ENCODE results near the gene ELF2. TPM values are rescaled to one million over a fixed set of nuclear protein-coding genes. Genes with fewer than 3 reads are reported as not detected.

Gene ELF2
- polyA plus RNA-seq, 1 of the 3 experiments (the other 2 are of a cell fraction): 14.0 TPM

- TF ChIP-seq RAD21 (IDR thresholded peaks at IDR 0.05; ENCODE audit: low read length): no peak
Observed at GRCh38 chr4:139108567-139109128, 68.4 kb downstream of the ELF2 start (continued).

DNA sequence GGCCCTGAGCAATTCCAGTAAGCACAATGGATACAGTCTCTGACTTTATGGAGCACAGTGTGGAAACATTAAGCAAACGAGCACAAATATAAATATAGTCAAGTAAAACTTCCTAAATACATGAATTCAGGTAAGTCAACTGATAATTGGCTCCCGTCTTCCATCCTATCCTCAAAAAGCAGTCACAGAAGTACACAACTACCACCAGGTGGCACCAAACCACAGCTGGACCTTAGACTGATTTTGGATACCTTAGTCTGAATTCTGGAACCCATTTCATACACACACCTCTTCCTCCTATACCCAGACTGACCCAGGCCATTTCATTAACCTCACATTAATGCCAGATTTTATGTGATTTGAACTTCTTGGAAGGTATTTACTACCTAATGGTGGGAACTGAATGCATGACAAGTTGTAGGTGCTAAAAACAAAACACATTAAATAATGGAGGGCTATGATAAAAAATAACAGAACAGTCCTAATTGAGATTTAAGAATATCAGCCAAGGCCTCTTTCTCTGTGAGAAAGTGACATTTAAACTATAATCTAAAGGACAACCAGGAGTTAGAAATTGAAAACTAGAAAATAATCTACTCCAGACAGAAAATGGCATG, 77.5 kb downstream of the ELF2 start:
- Histone ChIP-seq H2AFZ (ENCODE audit: low read depth) (no peak overlapping the region), H3K9ac (no peak overlapping the region), H3F3A (replicated peaks; ENCODE audit: insufficient read depth) (no peaks in the 10 kb centered on the region), H3K4me2 (no peak overlapping the region), H3K9me2 (no peaks in the 10 kb centered on the region), H3K4me3 (ENCODE audit: low read depth in 2 of 2, low read length in 1 of 2) (no peak overlapping the region; a peak in 1 of 4 replicates), H3K27me3 (ENCODE audit: insufficient read depth) (no peaks in the 10 kb centered on the region), H3K4me1 (ENCODE audit: control insufficient read depth in 1 of 2, insufficient read depth in 2 of 2, low read depth in 1 of 2, low read length in 1 of 2) (peaks cover 0 to 2% of the 10 kb centered on the region in 2 experiments; a peak in 1 of 4 replicates), H3K9me3 (no peaks in the 10 kb centered on the region), H3K36me3 (replicated peaks in 1 of 2; ENCODE audit: control insufficient read depth in 1 of 2, insufficient read depth in 2 of 2, low read length in 1 of 2) (no peaks in the 10 kb centered on the region), H3K79me2 (ENCODE audit: insufficient read depth) (no peaks in the 10 kb centered on the region; the same call in 1 of the 2 replicates), H3K27ac (ENCODE audit: low read depth in 2 of 2, low read length in 1 of 2) (no peak overlapping the region), H4K20me1 (ENCODE audit: insufficient read depth) (peaks cover 4% of the 10 kb centered on the region; the same call in 1 of the 2 replicates)
- ChIA-PET POLR2A (no interaction called here), CTCF (interaction anchor here (0.6 to 4.0 kb wide), 23 partner anchors 8 to 221 kb away, joined by 3 to 23 read pairs (median 5); partner anchors contain the start of gene ELF2)
- peak; percentile 76 for DNase-seq
- TF ChIP-seq YY1 (IDR thresholded peaks at IDR 0.05; ENCODE audit: low read depth) (no peak), EZH2phosphoT487 (IDR thresholded peaks at IDR 0.05; ENCODE audit: borderline replicate concordance, low read depth) (no peak), EP300 (IDR thresholded peaks at IDR 0.05; ENCODE audit: borderline replicate concordance in 1 of 2, low read depth in 1 of 2, low read length in 1 of 2) (no peak), CHD2 (IDR thresholded peaks at IDR 0.05; ENCODE audit: low read length, partially characterized antibody) (peak; percentile 9), SMC3 (IDR thresholded peaks at IDR 0.05; ENCODE audit: low read depth, low read length) (peak; percentile 90), RAD21 (IDR thresholded peaks at IDR 0.05; ENCODE audit: low read length) (peak; percentile 93)
- TF ChIP-seq, protein P1, sequence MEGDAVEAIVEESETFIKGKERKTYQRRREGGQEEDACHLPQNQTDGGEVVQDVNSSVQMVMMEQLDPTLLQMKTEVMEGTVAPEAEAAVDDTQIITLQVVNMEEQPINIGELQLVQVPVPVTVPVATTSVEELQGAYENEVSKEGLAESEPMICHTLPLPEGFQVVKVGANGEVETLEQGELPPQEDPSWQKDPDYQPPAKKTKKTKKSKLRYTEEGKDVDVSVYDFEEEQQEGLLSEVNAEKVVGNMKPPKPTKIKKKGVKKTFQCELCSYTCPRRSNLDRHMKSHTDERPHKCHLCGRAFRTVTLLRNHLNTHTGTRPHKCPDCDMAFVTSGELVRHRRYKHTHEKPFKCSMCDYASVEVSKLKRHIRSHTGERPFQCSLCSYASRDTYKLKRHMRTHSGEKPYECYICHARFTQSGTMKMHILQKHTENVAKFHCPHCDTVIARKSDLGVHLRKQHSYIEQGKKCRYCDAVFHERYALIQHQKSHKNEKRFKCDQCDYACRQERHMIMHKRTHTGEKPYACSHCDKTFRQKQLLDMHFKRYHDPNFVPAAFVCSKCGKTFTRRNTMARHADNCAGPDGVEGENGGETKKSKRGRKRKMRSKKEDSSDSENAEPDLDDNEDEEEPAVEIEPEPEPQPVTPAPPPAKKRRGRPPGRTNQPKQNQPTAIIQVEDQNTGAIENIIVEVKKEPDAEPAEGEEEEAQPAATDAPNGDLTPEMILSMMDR (IDR thresholded peaks at IDR 0.05): peak; percentile 89
- TF ChIP-seq, protein P2, sequence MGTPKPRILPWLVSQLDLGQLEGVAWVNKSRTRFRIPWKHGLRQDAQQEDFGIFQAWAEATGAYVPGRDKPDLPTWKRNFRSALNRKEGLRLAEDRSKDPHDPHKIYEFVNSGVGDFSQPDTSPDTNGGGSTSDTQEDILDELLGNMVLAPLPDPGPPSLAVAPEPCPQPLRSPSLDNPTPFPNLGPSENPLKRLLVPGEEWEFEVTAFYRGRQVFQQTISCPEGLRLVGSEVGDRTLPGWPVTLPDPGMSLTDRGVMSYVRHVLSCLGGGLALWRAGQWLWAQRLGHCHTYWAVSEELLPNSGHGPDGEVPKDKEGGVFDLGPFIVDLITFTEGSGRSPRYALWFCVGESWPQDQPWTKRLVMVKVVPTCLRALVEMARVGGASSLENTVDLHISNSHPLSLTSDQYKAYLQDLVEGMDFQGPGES (IDR thresholded peaks at IDR 0.05; ENCODE audit: low read depth, low read length): no peak
- WGBS (ENCODE audit: low lambda C conversion rate): 4% methylated on average over 2 of the region's 2 CpGs

- Histone ChIP-seq H3K9me3 (no peaks in the 10 kb centered on the region), H3K9ac (no peak overlapping the region), H3K27me3 (ENCODE audit: insufficient read depth) (no peaks in the 10 kb centered on the region), H3K36me3 (replicated peaks in 1 of 2; ENCODE audit: control insufficient read depth in 1 of 2, insufficient read depth in 2 of 2, low read length in 1 of 2) (no peaks in the 10 kb centered on the region), H3F3A (replicated peaks; ENCODE audit: insufficient read depth) (peaks cover 5% of the 10 kb centered on the region), H3K4me3 (ENCODE audit: low read depth in 2 of 2, low read length in 1 of 2) (no peak overlapping the region), H3K79me2 (ENCODE audit: insufficient read depth) (no peaks in the 10 kb centered on the region), H4K20me1 (ENCODE audit: insufficient read depth) (no peaks in the 10 kb centered on the region), H3K9me2 (no peaks in the 10 kb centered on the region), H3K27ac (ENCODE audit: low read depth in 2 of 2, low read length in 1 of 2) (no peak overlapping the region), H3K4me1 (ENCODE audit: control insufficient read depth in 1 of 2, insufficient read depth in 2 of 2, low read depth in 1 of 2, low read length in 1 of 2) (no peaks in the 10 kb centered on the region), H3K4me2 (no peak overlapping the region), H2AFZ (ENCODE audit: low read depth) (no peak overlapping the region)
- POLR2A ChIA-PET: no interaction called here
- WGBS (ENCODE audit: low lambda C conversion rate): 81% methylated on average over 12 of the region's 12 CpGs
- TF ChIP-seq YY1 (IDR thresholded peaks at IDR 0.05; ENCODE audit: low read depth) (no peak), MXI1 (IDR thresholded peaks at IDR 0.05; ENCODE audit: low read depth, low read length) (no peak), RFX5 (IDR thresholded peaks at IDR 0.05; ENCODE audit: low read length) (no peak), CHD2 (IDR thresholded peaks at IDR 0.05; ENCODE audit: low read length, partially characterized antibody) (no peak), TEAD4 (IDR thresholded peaks at IDR 0.05; ENCODE audit: borderline replicate concordance, insufficient read depth) (no peak), JUND (IDR thresholded peaks at IDR 0.05) (no peak)
- TF ChIP-seq, protein P3, sequence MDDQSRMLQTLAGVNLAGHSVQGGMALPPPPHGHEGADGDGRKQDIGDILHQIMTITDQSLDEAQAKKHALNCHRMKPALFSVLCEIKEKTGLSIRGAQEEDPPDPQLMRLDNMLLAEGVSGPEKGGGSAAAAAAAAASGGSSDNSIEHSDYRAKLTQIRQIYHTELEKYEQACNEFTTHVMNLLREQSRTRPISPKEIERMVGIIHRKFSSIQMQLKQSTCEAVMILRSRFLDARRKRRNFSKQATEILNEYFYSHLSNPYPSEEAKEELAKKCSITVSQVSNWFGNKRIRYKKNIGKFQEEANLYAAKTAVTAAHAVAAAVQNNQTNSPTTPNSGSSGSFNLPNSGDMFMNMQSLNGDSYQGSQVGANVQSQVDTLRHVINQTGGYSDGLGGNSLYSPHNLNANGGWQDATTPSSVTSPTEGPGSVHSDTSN (IDR thresholded peaks at IDR 0.05): no peak
- no peak for DNase-seq
- CTCF ChIA-PET: interaction anchor here (0.7 to 1.4 kb wide), 4 partner anchors 61 to 88 kb away, joined by 3 to 5 read pairs (median 3); no protein-coding TSS in a partner anchor
Observed at GRCh38 chr4:139092271-139092670, 84.7 kb downstream of the ELF2 start.
